CD4-positive, alpha-beta T cell (primary cell): ENCODE results near the gene RBFOX1. TPM values are rescaled to one million over a fixed set of nuclear protein-coding genes. Genes with fewer than 3 reads are reported as not detected.

Source experiments
- ATAC-seq: fragments of 200-7000 bp; cut with Tn5 transposase; one replicate; pipeline ENCODE4 v1.10.0; 2022; ENCODE audit warnings: mild to moderate bottlenecking; ENCODE audit not compliant: poor library complexity
- CTCF ChIA-PET: fragments of 350-600 bp; sonication (Branson Sonifier 250); formaldehyde crosslinking; loops from one replicate; lab custom pipeline; 2021; ENCODE audit warnings: antibody characterized with exemption, inconsistent platforms; lab: Charles Lee
- POLR2A ChIA-PET: fragments of 350-600 bp; sonication (Branson Sonifier 250); formaldehyde crosslinking; loops from one replicate; lab custom pipeline; 2021; ENCODE audit warnings: antibody characterized with exemption, inconsistent platforms; lab: Charles Lee
- DNase-seq, 14 experiments: peaks; one replicate each; pipeline ENCODE4 v3.0.0-alpha.2; 2013 to 2020; ENCODE audit warnings: mixed read lengths in 2 of 14
- H3K27ac ChIP-seq, 2 donors: one replicate each; pipeline versions ENCODE4 v1.5.1 to v1.7.0; 2013; ENCODE audit warnings: low read length in 2 of 2, low read depth in 1 of 2, mild to moderate bottlenecking in 1 of 2
- H3K27me3 ChIP-seq, 2 experiments: 1 replicate in 1 of 2; 2 replicates in 1 of 2; pipeline versions ENCODE4 v1.6.1 to v1.7.0; 2013; ENCODE audit warnings: low read length in 2 of 2, control low read depth in 1 of 2, mild to moderate bottlenecking in 1 of 2, moderate library complexity in 1 of 2; ENCODE audit not compliant: insufficient read depth in 2 of 2, control insufficient read depth in 1 of 2
- H3K36me3 ChIP-seq: one replicate; pipeline ENCODE4 v1.6.1; 2013; ENCODE audit warnings: low read length, control low read depth; ENCODE audit not compliant: insufficient read depth
- H3K4me1 ChIP-seq: one replicate; pipeline ENCODE4 v1.6.1; 2013; ENCODE audit warnings: low read length, control low read depth; ENCODE audit not compliant: insufficient read depth
- H3K4me3 ChIP-seq: one replicate; pipeline ENCODE4 v1.5.1; 2013; ENCODE audit warnings: mild to moderate bottlenecking, low read length, moderate library complexity
- H3K9me3 ChIP-seq, 2 experiments: 1 replicate in 1 of 2; 2 replicates in 1 of 2; pipeline versions ENCODE4 v1.6.1 to v1.7.0; 2013; ENCODE audit warnings: low read length in 2 of 2, mild to moderate bottlenecking in 2 of 2, control low read depth in 1 of 2, moderate library complexity in 1 of 2; ENCODE audit not compliant: control insufficient read depth in 1 of 2, insufficient read depth in 1 of 2
- H3K27ac Mint-ChIP-seq: one replicate; pipeline ENCODE4 v1.8.0; 2020; ENCODE audit warnings: mixed read lengths
- H3K27me3 Mint-ChIP-seq: one replicate; pipeline ENCODE4 v1.8.0; 2021; ENCODE audit warnings: mixed read lengths
- H3K36me3 Mint-ChIP-seq: one replicate; pipeline ENCODE4 v1.8.0; 2021; ENCODE audit warnings: low read depth, mixed read lengths
- H3K4me1 Mint-ChIP-seq: one replicate; pipeline ENCODE4 v1.8.0; 2021; ENCODE audit warnings: low read depth, mixed read lengths
- H3K4me3 Mint-ChIP-seq: one replicate; pipeline ENCODE4 v1.8.0; 2020; ENCODE audit warnings: mild to moderate bottlenecking, mixed read lengths
- H3K9me3 Mint-ChIP-seq: one replicate; pipeline ENCODE4 v1.8.0; 2020; ENCODE audit warnings: mixed read lengths
- CTCF ChIP-seq: fragments of 200-600 bp; IDR thresholded peaks from one replicate; pipeline ENCODE4 v1.8.0; 2022; ENCODE audit warnings: antibody characterized with exemption, mild to moderate bottlenecking
- intact Hi-C, 2 experiments: fragments of 100-400 bp; cut with DNase I in 1 of 2; cut with micrococcal nuclease in 1 of 2; formaldehyde crosslinking; loops; one replicate each; pipeline versions ENCODE4 v1.15.1 to v1.9.0; 2023 to 2025; cut with DNase I, micrococcal nuclease
- total RNA-seq, 174 experiments: library from RNA in 2 of 174; stranded (reverse) in 2 of 174; gene quantifications; one replicate each; pipeline ENCODE4 v1.2.3 and lab custom pipeline; 2021 to 2026

RBFOX1 gene
- total RNA-seq, 2 experiments from 2014 or later, result not detected

GRCh38 chr16:7335991-7336634 is 3.5 kb downstream of the RBFOX1 start:
- POLR2A ChIA-PET, result no interaction called here
- intact Hi-C loops, result no loop called here

GRCh38 chr16:7336742-7337141 is 4.1 kb downstream of the RBFOX1 start:
- Mint-ChIP-seq H3K27me3 (no peaks in the 10 kb centered on the region), H3K4me1 (no peaks in the 10 kb centered on the region), H3K4me3 (no peak overlapping the region), H3K9me3 (peaks cover 5% of the 10 kb centered on the region), H3K27ac (no peak overlapping the region), H3K36me3 (no peaks in the 10 kb centered on the region)
- Histone ChIP-seq H3K9me3 (no peaks in the 10 kb centered on the region), H3K36me3 (no peaks in the 10 kb centered on the region), H3K4me1 (no peaks in the 10 kb centered on the region), H3K27ac (no peak overlapping the region), H3K4me3 (no peak overlapping the region), H3K27me3 (no peaks in the 10 kb centered on the region)
- CTCF ChIA-PET, result no interaction called here
- POLR2A ChIA-PET, result no interaction called here
- intact Hi-C loops, result no loop called here
- no peak for TF ChIP-seq CTCF
- ATAC-seq (no peak), DNase-seq (no peak)

More at GRCh38 chr16:7335991-7336634, 3.5 kb downstream of the RBFOX1 start:
- H3K4me1 Mint-ChIP-seq, result no peaks in the 10 kb centered on the region
- no peaks in the 10 kb centered on the region for H3K36me3 Mint-ChIP-seq
- Histone ChIP-seq H3K27ac (no peak overlapping the region), H3K27me3 (no peaks in the 10 kb centered on the region), H3K4me3 (no peak overlapping the region), H3K36me3 (no peaks in the 10 kb centered on the region), H3K9me3 (no peaks in the 10 kb centered on the region), H3K4me1 (no peaks in the 10 kb centered on the region)
- ATAC-seq (no peak), DNase-seq (no peak)
- no peak overlapping the region for H3K4me3 Mint-ChIP-seq
- CTCF ChIA-PET, result no interaction called here
- H3K9me3 Mint-ChIP-seq, result peaks cover 8% of the 10 kb centered on the region
- no peak for TF ChIP-seq CTCF
- no peaks in the 10 kb centered on the region for H3K27me3 Mint-ChIP-seq
- H3K27ac Mint-ChIP-seq, result no peak overlapping the region

GRCh38 chr16:7338826-7339225 is 6.2 kb downstream of the RBFOX1 start:
- Mint-ChIP-seq H3K27ac (no peak overlapping the region), H3K9me3 (peaks cover 5% of the 10 kb centered on the region), H3K4me1 (no peaks in the 10 kb centered on the region), H3K27me3 (no peaks in the 10 kb centered on the region), H3K36me3 (no peaks in the 10 kb centered on the region), H3K4me3 (no peak overlapping the region)
- intact Hi-C loops, result no loop called here
- H3K36me3 ChIP-seq, result no peaks in the 10 kb centered on the region
- no peak overlapping the region for H3K4me3 ChIP-seq
- no peak overlapping the region for H3K27ac ChIP-seq
- no peak for ATAC-seq
- no peak for DNase-seq
- ChIA-PET POLR2A (no interaction called here), CTCF (no interaction called here)
- H3K9me3 ChIP-seq, result peaks cover 0 to 6% of the 10 kb centered on the region in 2 experiments
- no peaks in the 10 kb centered on the region for H3K27me3 ChIP-seq
- H3K4me1 ChIP-seq, result no peaks in the 10 kb centered on the region
- TF ChIP-seq CTCF, result no peak
